Panc1 (cell line): ENCODE data around the gene CWC27. TPM values are rescaled to one million over a fixed set of nuclear protein-coding genes. Genes with fewer than 3 reads are reported as not detected.
"Not testable (repeated sequence)": the region's sequence is repeated elsewhere in the genome, so short reads cannot be mapped to it uniquely, and the experiment has no call there.

ENCODE experiments used
- ATAC-seq: fragments of 200-7000 bp; cut with Tn5 transposase; 2 replicates; pipeline ENCODE4 v1.9.1; 2020; ENCODE audit warnings: mild to moderate bottlenecking, moderate library complexity
- BruUV-seq: library from RNA; stranded (reverse); fragments of 400-500 nt; replicated peaks from 2 replicates; lab custom pipeline; 2021; lab: Mats Ljungman, UMichigan
- CTCF ChIA-PET: fragments of 300-600 bp; sonication (Branson Sonifier 250); formaldehyde crosslinking; loops from one replicate; lab custom pipeline; 2022; ENCODE audit warnings: antibody characterized with exemption; lab: Charles Lee
- POLR2A ChIA-PET: fragments of 300-600 bp; sonication (Branson Sonifier 250); formaldehyde crosslinking; loops from one replicate; lab custom pipeline; 2022; ENCODE audit warnings: antibody characterized with exemption; lab: Charles Lee
- DNase-seq: peaks from one replicate; pipeline ENCODE4 v3.0.0-alpha.2; 2010; ENCODE audit warnings: low read depth, low spot score
- H3K27ac ChIP-seq: 2 replicates; pipeline ENCODE4 v1.5.1; 2011; ENCODE audit warnings: mild to moderate bottlenecking, low read length, inconsistent platforms
- H3K27me3 ChIP-seq: fragments of 200-500 bp; sonication (Bioruptor generic); 2 replicates; pipeline ENCODE4 v1.6.0; 2014; ENCODE audit warnings: low read length, inconsistent platforms; ENCODE audit not compliant: control insufficient read depth, insufficient read depth
- H3K36me3 ChIP-seq: fragments of 200-500 bp; sonication (Bioruptor generic); 2 replicates; pipeline ENCODE4 v1.5.1; 2014; ENCODE audit warnings: inconsistent platforms, mild to moderate bottlenecking, low read length, moderate library complexity; ENCODE audit not compliant: control insufficient read depth, insufficient read depth
- H3K4me1 ChIP-seq: 2 replicates; pipeline ENCODE4 v1.5.1; 2011; ENCODE audit warnings: inconsistent platforms, mild to moderate bottlenecking, low read length, moderate library complexity; ENCODE audit not compliant: control insufficient read depth, insufficient read depth
- H3K4me3 ChIP-seq, 2 experiments: 2 replicates each; pipeline ENCODE4 v1.5.1; 2011 to 2012; ENCODE audit warnings: low read depth in 2 of 2, low read length in 2 of 2, mild to moderate bottlenecking in 2 of 2, inconsistent platforms in 1 of 2, moderate library complexity in 1 of 2
- H3K9me3 ChIP-seq: fragments of 200-500 bp; sonication (Bioruptor generic); 2 replicates; pipeline ENCODE4 v1.5.1; 2014; ENCODE audit warnings: low read depth, mild to moderate bottlenecking, inconsistent platforms, low read length, moderate library complexity; ENCODE audit not compliant: control insufficient read depth, insufficient read depth
- CTCF ChIP-seq: fragments of 450-650 bp; IDR thresholded peaks from 2 replicates; pipeline ENCODE4 v1.5.1; 2017; ENCODE audit warnings: mild to moderate bottlenecking
- POLR2AphosphoS5 ChIP-seq: IDR thresholded peaks from 2 replicates; pipeline ENCODE4 v1.6.1; 2012; ENCODE audit warnings: mild to moderate bottlenecking, low read depth, low read length, moderate library complexity
- SIN3A ChIP-seq: IDR thresholded peaks from 2 replicates; pipeline ENCODE4 v1.6.1; 2012; ENCODE audit warnings: low read depth, mild to moderate bottlenecking, low read length, moderate library complexity, borderline replicate concordance; ENCODE audit not compliant: insufficient read depth
- TCF7L2 ChIP-seq: IDR thresholded peaks from 2 replicates; pipeline ENCODE4 v1.6.1; 2011; ENCODE audit warnings: mild to moderate bottlenecking, low read depth, low read length, inconsistent platforms
- in situ Hi-C: cut with HindIII; loops from 2 replicates; pipeline ENCODE4 v1.10.0; 2016; ENCODE audit warnings: low sequenced_read_pairs, low pct_unique_long_range_greater_than_20kb
- intact Hi-C: fragments of 100-400 bp; cut with micrococcal nuclease; formaldehyde crosslinking; loops from one replicate; pipeline ENCODE4 v1.10.0; 2022; ENCODE audit not compliant: unreplicated experiment
- total RNA-seq: library from RNA; stranded (reverse); gene quantifications from one replicate; pipeline ENCODE4 v1.2.1, GENCODE V29; 2021; ENCODE audit not compliant: unreplicated experiment
- TF ChIP-seq, protein P1 (sequence below), 2 experiments: IDR thresholded peaks; 2 replicates each; pipeline ENCODE4 v1.6.1; 2011 to 2012; ENCODE audit warnings: low read depth in 2 of 2, control low read depth in 1 of 2, low read length in 1 of 2, mild to moderate bottlenecking in 1 of 2, moderate library complexity in 1 of 2; ENCODE audit not compliant: insufficient read depth in 1 of 2

CWC27 gene
- total RNA-seq, 1 experiment from 2014 or later: 19.7 TPM

DNA sequence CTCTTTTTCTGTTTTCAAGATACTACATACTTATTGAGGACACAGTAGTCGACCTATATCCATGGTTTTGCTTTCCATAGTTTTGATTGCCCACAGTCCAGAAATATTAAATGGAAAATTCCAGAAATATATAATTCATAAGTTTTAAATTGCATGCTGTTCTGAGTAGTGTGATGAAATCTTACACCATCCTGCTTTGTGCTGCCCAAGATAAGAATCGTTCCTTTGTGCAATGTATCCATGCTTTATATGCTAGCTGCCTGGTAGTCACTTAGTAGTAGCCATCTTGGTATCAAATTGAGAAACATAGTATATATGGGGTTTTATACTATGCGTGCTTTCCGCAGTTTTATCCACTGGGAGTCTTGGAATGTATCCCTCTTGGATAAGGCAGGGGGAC, 59.0 kb downstream of the CWC27 start:
- Histone ChIP-seq H3K27me3 (no peaks in the 10 kb centered on the region), H3K4me1 (no peaks in the 10 kb centered on the region), H3K4me3 (no peak overlapping the region), H3K27ac (no peak overlapping the region), H3K36me3 (no peaks in the 10 kb centered on the region), H3K9me3 (no peaks in the 10 kb centered on the region)
- TF ChIP-seq CTCF (no peak), TCF7L2 (no peak), SIN3A (no peak), POLR2AphosphoS5 (no peak)
- TF ChIP-seq, protein P1, sequence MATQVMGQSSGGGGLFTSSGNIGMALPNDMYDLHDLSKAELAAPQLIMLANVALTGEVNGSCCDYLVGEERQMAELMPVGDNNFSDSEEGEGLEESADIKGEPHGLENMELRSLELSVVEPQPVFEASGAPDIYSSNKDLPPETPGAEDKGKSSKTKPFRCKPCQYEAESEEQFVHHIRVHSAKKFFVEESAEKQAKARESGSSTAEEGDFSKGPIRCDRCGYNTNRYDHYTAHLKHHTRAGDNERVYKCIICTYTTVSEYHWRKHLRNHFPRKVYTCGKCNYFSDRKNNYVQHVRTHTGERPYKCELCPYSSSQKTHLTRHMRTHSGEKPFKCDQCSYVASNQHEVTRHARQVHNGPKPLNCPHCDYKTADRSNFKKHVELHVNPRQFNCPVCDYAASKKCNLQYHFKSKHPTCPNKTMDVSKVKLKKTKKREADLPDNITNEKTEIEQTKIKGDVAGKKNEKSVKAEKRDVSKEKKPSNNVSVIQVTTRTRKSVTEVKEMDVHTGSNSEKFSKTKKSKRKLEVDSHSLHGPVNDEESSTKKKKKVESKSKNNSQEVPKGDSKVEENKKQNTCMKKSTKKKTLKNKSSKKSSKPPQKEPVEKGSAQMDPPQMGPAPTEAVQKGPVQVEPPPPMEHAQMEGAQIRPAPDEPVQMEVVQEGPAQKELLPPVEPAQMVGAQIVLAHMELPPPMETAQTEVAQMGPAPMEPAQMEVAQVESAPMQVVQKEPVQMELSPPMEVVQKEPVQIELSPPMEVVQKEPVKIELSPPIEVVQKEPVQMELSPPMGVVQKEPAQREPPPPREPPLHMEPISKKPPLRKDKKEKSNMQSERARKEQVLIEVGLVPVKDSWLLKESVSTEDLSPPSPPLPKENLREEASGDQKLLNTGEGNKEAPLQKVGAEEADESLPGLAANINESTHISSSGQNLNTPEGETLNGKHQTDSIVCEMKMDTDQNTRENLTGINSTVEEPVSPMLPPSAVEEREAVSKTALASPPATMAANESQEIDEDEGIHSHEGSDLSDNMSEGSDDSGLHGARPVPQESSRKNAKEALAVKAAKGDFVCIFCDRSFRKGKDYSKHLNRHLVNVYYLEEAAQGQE (IDR thresholded peaks at IDR 0.05; ENCODE audit: insufficient read depth in 1 of 2, low read depth in 2 of 2, low read length in 1 of 2): no peak
- CTCF ChIA-PET: no interaction called here
- intact Hi-C loops (no loop called here), in situ Hi-C loops (no loop called here)
- DNase-seq (no peak), ATAC-seq (no peak)
- POLR2A ChIA-PET: no interaction called here
- BruUV-seq: no TSS peak

DNA sequence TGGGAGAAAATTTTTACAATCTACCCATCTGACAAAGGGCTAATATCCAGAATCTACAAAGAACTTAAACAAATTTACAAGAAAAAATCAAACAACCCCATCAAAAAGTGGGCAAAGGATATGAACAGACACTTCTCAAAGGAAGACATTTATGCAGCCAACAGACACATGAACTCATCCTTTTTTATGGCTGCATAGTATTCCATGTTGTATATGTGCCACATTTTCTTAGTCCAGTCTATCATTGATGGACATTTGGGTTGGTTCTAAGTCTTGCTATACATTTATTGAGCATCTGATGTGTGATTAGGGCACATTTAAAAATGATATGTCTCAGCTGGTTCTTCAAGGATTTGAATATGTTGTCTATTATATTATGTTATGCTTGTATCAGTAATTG, 61.9 kb downstream of the CWC27 start:
- H3K4me1 ChIP-seq, H3K9me3 ChIP-seq, H3K27ac ChIP-seq, intact Hi-C loops, BruUV-seq, in situ Hi-C loops, ATAC-seq, H3K36me3 ChIP-seq, CTCF ChIA-PET, POLR2A ChIA-PET, DNase-seq, H3K27me3 ChIP-seq, H3K4me3 ChIP-seq: not testable (repeated sequence)

- Histone ChIP-seq H3K9me3 (no peaks in the 10 kb centered on the region), H3K27ac (no peak overlapping the region), H3K36me3 (no peaks in the 10 kb centered on the region), H3K4me3 (no peak overlapping the region), H3K4me1 (no peaks in the 10 kb centered on the region), H3K27me3 (no peaks in the 10 kb centered on the region)
- in situ Hi-C loops: no loop called here
- no peak for DNase-seq
- intact Hi-C loops: no loop called here
- ATAC-seq: no peak
- CTCF ChIA-PET: no interaction called here
- POLR2A ChIA-PET: no interaction called here
- no TSS peak for BruUV-seq
- TF ChIP-seq POLR2AphosphoS5 (no peak), CTCF (no peak), TCF7L2 (no peak), SIN3A (no peak)
- TF ChIP-seq, protein P1 (IDR thresholded peaks at IDR 0.05; ENCODE audit: insufficient read depth in 1 of 2, low read depth in 2 of 2, low read length in 1 of 2): no peak
Measured at GRCh38 chr5:64831996-64832395, 63.3 kb downstream of the CWC27 start.
